Astrocyte (in vitro differentiated cells and primary cell): Measurements from ENCODE around the gene SQOR.

Experiments used
- CTCF ChIP-seq: IDR thresholded peaks from 2 replicates; pipeline ENCODE4 v1.5.1; 2011; ENCODE audit warnings: low read depth, mild to moderate bottlenecking, inconsistent platforms, low read length, moderate library complexity; ENCODE audit not compliant: insufficient read depth
- EZH2 ChIP-seq: IDR thresholded peaks from 2 replicates; pipeline ENCODE4 v1.6.1; 2012; ENCODE audit warnings: mild to moderate bottlenecking, low read length, inconsistent platforms; ENCODE audit not compliant: insufficient read depth

GRCh38 chr15:45720183-45720582 lies 85.4 kb downstream of the SQOR start:
- no peak for TF ChIP-seq CTCF
- TF ChIP-seq EZH2: no peak
